HG03064 (cell line): ENCODE measurements around the gene NCOR1.
A peak's percentile ranks its signal among the peaks of the same experiment; 100 is the strongest.
"Not testable (repeated sequence)": the region's sequence is repeated elsewhere in the genome, so short reads cannot be mapped to it uniquely, and the experiment has no call there.

Experiments
- ATAC-seq: cut with Tn5 transposase; IDR thresholded peaks from one replicate; pipeline ENCODE4 v1.9.1; 2021; ENCODE audit warnings: low read depth; ENCODE audit not compliant: unreplicated experiment

NCOR1 gene

DNA sequence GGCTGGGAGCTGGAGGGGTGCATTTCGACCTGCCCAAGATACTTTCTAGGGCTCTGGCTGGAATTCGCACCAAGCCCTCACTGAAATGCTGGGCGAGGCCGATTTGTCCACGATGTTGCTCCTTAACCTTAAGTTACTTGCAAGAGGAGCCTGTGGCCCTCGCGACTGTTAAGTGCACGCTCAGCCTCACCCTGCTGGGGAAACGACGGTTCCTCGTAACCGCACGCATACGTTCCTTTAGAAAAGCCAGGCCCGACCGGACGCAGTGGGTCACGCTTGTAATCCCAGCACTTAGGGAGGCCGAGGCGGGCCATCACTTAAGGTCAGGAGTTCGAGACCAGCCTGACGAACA, 607 bp upstream of the NCOR1 start:
- no peak for ATAC-seq

DNA sequence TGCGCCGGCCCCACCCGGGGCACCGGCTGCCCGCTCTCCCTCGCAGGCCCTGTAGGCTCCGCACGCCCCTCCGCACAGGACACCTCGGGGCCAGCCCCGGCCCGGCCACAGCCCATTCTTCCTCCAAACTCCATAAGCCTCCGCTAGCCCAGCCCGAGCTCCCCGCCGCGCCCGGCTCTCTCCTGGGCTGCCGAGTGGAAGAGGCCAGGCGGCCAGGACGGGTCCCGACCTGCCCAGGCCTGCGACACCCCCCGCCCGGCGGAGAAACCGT, 397 bp downstream of the NCOR1 start:
- peak; percentile 26 for ATAC-seq

DNA sequence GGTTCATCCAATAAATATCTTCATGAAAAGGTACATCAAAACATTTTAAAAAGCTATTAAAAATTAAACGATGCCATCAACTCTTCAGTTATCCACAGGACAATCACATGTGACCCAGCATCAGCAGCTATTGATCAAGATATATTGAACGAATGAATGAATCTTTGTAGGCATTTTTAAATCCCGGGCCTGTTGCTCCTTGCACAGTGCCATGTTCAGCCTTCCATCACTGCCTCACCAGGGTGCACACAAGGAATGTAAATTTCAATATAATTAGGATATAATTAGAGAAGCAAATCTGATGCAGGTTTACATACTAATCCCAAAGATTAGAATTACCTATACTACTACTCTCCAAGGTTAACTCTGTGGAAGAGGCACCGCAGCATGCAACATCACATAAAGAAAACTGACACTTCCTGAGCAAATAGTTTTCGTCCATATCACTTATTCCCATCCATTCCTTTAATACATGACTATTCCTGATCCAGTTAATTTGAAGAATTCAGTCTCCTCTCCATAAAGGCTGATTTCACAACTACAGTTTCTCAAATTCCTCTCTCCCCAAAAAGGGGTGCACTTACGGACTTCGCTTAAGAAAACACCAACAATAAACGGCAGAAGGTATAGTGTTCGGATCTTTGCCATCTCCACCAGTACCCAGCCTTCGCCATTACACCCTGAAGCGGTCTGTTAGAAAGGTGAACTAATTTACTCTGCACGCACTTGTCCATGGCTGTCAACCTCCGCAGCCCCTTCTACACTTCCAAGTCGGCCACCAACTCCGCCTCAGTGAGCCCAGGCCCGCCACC, 938 bp downstream of the NCOR1 start:
- no peak for ATAC-seq

DNA sequence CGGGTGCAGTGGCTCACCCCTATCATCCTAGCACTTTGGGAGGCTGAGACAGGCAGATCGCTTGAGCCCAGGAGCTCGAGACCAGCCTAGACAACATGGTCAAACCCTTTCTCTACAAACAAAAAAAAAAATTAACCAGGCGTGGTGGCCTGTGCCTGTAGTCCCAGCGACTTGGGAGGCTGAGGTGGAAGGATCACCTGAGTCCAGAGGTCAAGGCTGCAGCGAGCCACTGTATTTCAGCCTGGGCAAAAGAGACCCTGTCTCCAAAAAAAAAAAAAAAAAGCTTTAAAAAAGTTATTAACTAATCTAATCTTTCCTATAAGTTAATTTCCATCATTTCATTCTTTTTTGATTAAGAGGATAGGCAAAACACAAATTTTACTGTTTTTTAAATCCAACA, 2.5 kb downstream of the NCOR1 start:
- no peak for ATAC-seq

DNA sequence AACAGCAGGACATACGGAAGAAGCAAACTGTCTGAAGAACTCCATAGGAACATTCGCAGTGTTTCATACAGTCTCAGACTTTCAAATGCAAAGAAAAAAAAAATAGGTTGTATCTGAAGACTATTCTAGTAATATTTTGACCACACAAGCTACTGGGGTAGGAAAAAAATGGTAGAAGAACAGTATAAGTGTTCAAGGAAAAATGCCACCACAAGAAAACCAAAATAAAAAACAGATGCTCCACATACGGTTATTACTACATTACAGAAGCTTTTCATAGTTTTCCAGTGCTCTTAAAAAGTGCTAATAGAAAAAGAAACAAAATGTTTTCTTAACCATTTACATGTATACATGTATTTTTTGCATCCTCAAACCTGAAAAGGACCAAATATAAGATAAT, 3.7 kb downstream of the NCOR1 start:
- no peak for ATAC-seq

DNA sequence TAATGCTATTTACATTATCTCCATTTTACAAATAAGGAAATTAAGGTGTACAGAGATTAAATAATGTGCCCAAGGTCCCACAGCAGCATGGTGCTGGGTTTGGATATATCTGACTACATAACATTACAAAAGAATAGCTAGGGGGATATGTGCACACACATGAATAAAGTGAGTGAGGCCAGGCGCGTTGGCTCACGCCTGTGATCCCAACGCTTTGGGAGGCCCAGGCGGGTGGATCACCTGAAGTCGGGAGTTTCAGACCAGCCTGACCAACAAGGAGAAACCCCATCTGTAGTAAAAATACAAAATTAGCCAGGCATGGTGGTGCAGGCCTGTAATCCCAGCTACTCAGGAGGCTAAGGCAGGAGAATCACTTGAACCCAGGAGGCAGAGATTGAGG, 10.6 kb downstream of the NCOR1 start:
- not testable (repeated sequence) for ATAC-seq

DNA sequence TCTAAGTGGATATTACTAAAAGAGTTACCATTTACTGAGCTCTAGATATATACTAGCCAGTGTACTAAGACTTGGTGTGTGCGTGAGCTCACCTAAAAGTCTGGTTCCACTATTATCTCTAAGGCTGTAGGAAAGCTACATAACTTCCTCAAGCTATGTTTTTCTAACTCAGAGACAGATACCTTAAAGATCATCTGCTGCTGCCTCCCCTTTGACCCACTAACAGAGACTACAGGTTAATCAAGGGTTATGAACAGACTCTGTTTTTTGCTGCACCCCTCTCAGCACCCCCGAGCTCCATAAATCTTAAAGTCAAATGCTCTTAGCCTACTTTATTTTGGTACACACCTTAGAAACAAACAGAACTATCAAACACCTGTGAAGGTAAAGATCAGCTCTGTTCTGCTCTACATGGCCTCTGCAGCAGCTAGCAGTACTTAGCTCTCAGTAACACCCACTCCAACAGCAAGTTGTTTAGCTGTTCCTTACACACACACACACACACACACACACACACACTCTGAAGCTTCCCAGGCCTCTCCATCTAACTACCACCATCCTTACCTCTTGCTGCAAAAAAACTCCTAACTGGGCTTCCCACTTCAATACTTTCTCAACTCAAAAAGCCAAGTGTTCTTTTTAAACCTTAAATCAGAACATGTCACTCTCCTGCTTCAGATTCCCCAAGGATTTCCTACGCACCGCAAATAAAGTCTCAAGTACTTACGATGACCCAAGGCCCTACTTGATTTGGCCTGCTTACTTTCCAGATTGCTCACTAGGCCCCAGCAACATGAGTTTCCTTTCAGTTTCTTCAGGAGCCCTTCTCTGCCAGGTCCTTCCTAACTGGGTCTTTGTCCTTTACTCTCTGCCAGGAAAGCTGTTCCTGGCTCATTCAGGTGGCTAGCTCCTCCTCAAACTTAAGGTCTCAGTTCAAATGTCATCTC, 12.5 kb downstream of the NCOR1 start:
- not testable (repeated sequence) for ATAC-seq

DNA sequence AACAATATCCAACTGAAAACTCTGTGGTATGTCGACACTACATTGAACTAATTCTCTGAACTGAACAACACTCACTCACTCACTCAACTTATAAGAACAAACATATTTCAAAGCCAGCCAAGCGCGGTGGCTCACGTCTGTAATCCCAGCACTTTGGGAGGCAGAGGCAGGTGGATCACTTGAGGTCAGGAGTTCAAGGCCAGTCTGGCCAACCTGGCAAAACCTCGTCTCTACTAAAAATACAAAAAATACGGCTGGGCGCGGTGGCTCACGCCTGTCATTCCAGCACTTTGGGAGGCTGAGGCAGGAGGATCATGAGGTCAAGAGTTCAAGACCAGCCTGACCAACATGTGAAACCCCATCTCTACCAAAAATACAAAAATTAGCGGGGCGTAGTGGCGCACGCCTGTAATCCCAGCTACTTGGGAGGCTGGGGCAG, 13.6 kb downstream of the NCOR1 start:
- ATAC-seq, result not testable (repeated sequence)

DNA sequence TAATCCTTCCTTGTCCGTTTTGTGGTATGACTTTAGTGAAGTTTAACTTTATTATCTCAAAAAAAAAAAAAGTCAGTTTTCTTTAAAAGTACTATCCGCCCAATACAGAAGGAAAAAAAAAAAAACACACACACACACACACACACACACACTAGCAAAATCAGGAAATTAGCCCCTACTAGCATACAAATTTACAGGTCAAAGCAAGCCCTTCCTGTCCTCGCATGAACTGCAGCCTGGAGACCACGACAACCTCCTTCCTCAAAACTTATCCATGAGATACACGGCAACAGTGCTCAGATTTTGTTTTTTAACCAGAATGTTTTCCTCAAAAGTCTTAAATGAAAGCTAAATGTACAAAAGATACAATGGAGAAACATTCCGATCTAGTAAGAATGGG, 16.2 kb downstream of the NCOR1 start:
- no peak for ATAC-seq

DNA sequence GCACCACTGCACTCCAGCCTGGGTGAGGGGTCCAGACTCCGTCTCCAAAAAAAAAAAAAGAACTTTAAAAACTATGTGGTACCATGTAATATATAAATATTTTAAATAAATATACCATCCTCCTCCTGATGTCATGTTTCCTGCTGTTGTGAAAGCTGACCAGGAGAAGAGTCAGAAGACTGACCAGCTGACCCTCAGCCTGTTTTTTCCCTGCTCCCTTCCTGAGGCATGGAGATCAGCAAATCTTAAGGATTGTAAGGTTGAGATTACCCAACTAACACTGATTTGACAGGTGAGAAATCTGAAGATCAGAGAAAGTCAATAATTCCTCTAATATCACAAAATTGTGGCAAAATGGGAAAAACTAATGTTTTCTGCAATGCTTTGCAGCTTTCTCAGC, 18.1 kb downstream of the NCOR1 start:
- no peak for ATAC-seq

DNA sequence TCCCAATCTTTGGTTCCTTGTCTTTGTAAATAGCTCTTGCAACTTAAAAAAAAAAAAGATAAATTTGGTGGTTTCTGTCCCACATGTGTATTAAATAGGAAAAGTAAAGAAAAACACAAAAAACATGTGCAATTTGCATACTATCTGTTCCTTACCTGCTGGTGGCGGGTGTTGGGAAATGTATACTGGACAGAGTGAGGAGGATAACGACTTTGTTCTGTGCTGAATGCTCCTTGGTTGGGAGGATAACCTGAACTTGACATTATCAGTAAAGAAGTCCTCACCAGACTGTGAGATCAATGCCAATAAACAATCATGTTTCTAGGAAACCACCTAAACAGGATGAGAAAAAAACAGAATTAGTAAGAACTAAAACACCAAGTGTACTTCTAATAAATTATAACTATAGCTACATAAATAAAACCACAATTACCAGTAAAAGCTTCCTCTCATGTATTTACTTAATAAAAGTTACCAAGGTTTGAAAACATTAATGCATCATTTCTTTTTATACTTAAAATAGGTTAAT, 21.0 kb downstream of the NCOR1 start:
- ATAC-seq, result not testable (repeated sequence)

DNA sequence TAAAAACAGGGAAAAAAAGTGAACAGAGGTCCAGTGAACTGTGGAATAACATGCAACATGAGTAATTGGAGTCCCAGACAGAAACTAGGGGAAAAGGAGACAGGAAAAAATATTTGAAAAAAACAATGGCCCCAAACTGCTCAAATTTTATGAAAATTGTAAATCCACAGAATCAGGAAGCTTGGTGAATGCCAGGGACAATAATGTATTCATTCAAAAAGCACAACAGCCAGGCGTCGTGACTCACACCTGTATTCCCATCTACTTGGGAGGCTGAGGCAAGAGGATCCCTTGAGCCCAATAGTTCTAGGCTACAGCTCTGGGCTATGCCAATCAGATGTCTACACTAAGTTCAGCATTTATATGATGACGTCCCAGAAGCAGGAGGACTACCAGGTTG, 23.7 kb downstream of the NCOR1 start:
- ATAC-seq, result no peak

DNA sequence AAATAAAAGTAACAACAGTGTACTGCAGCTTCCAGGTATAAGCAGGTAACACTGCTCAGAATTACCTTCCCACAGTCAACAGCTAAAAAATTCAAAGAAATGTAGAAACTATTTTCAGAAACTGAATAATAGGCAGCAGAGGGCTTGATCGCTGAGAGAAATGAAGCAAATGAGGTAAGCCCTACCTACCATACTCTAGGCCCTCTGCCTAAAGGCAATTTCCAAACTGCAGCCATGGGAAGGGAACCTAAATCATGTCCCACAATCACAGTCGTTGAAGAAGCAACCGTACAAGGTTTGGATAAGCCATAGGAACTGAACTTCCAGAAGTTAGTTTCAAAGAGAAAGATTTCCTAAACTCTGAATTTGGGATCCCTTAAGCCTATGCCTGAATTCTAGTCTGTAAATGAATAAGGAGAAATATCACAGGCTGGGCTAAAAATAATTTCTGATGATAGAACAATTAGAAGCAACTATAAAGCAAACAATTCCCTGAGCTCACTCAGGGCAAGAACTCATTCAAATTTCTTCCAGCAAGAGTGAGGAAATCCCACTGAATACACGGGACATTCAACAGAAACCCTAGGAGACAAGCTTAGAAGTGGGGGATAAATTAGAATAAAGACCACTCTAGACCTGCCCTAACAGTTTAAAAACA, 24.5 kb downstream of the NCOR1 start:
- ATAC-seq, result no peak

DNA sequence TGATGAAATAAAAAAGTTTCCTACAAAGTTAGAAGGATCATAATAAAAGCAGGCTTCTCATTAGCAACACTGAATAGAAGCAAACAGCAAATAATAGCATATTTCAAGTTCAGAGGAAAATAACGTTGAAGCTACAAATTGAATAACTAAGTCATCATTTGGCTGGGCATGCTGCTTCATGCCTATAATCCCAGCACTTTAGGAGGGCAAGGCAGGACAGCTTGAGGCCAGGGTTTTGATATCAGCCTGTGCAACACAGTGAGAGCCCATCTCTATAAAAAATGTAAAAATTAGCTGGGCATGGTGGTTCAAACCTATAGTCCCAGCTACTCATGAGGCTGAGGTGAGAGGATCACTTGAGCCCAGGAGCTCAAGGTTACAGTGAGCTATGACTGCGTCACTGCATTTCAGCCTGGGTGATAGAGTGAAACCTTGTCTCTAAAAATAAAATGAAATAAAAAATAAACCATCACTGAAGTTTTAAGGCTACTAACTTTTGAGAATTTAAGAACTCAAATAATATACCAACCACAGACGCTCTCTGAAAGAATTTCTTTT, 25.5 kb downstream of the NCOR1 start:
- no peak for ATAC-seq

DNA sequence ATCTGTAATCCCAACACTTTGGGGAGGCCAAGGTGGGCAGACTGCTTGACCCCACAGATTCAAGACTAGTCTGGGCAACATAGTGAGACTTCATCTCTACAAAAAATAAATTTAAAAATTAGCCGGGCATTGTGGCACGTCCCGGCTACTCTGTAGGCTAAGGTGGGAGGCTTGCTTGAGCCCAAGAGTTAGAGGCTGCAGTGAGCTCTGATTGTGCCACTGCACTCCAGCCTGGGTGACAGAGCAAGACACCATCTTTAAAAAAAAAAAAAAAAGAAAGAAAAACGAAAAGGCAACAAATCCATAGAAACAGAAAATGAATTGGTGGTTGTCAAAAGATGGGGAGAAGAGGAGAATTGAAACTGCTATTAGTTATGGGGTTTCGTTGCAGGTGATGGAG, 27.7 kb downstream of the NCOR1 start:
- ATAC-seq, result no peak

DNA sequence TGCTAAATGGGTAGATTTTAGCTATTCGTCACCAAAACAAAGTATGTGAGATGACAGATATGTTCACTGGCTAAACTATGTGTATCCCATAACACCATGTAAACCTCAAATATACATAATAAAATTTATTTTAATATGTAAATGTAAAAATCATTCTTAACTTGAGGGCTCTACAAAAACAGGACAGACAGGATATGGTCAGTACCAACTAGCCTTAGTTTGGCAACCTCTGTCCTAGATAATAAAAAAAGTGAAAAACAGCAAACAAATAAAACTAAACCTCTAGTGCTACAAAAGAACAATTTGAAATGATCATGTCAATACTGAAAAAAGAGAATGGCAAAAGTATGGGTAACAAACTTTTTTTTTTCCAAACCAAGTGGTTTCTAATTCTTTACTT, 33.8 kb downstream of the NCOR1 start:
- ATAC-seq, result no peak

DNA sequence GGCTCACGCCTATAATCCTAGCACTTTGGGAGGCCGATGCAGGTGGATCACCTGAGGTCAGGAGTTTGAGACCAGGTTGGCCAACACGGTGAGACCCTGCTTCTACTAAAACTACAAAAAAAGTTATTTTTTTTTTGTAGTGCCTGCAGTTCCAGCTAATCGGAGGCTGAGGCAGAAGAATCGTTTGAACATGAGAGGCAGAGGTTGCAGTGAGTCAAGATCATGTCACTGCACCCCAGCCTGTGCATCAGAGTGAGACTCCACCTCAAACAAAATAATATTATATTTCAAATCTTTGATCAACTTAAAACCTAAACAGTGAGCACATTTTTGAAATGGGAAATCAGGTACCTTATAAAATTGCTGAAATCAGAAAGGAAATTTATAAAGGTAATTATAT, 36.5 kb downstream of the NCOR1 start:
- no peak for ATAC-seq

DNA sequence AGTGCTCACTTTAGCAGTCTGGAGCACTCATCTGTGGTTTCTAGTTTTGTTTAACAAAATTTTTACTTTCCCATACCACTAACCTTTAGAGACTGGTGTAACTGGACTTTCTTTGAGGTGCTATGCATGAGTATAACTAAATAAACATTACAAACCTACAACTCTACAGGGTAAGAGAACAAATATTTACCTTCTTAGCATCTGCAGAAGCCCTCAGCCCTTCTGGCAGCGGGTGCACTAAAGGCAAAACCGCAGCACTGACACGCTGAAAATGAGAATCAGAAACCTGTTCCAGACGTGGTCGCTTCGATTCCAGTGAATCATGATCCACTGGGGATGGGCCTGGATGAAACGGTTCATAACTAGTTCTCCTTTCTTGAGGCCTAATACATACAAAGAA, 43.7 kb downstream of the NCOR1 start:
- no peak for ATAC-seq

DNA sequence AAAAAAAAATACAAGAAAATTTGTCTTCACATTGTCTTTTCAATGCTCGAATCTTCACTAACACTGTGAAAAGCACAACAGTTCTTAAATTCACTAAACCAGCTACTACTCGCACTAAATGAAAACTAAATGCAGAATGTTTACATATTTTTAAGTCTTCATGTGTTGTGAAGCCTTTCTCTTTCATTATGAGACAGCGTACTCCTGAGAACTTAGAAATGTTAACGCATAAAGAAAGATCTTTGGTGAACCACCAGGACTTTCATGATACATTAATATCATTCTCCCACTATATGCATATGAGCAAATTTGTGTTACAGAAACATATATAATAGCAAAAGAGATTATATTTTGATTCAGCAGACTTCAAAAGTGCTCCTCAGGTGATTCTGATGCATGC, 48.6 kb downstream of the NCOR1 start:
- ATAC-seq, result not testable (repeated sequence)

DNA sequence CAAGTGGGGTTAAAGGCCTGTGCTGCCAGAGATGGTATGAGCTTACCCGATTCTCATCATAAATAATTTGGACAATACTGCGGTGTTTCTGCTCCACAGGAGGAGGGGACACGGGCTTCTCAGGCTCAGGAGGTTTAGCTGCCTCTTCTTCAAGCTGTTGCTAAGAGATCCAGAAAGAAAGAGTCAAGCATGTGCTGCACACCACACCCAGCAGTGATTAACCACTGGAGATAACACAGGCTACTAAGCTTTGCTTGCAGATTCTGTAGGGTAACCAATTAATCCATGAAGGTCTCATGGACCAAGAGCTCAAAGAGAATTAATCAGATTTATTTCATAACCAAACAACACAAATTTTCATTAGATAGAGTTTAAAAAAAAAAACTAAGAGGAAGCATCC, 56.6 kb downstream of the NCOR1 start:
- no peak for ATAC-seq

DNA sequence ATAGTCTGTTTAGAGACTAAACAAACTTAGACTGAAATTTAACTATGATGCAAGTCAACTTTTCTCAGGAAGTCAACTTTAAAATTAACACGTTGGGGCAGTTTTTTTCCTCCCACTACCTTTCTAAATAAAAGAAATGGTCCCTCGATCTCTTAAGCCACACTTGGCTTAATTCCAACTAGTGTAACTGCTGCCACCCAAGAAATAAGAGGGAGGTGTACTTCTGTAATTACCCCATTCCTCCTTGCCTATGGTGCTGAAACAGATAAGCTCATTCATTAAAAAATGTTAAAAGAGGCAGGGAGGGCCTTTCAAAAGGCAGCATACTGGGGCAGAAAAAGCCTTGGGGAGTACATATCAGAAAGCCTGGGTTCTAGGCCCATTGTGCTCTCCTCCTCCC, 59.8 kb downstream of the NCOR1 start:
- no peak for ATAC-seq
